ENCODE data around the gene BTD. TPM values are rescaled to one million over a fixed set of nuclear protein-coding genes. Genes with fewer than 3 reads are reported as not detected.
A peak's percentile ranks its signal among the peaks of the same experiment; 100 is the strongest.

The BTD gene
- total RNA-seq, 1 donor from 2014 or later: 13.1 TPM

GRCh38 chr3:15638891-15639262 is 37.3 kb downstream of the BTD start:
- TF ChIP-seq CTCF (IDR thresholded peaks at IDR 0.05; ENCODE audit: unreplicated experiment): no peak
- Mint-ChIP-seq H3K4me3 (ENCODE audit: unreplicated experiment) (no peak overlapping the region), H3K9me3 (ENCODE audit: unreplicated experiment) (no peaks in the 10 kb centered on the region), H3K27ac (ENCODE audit: unreplicated experiment) (no peak overlapping the region), H3K36me3 (ENCODE audit: low read depth, unreplicated experiment) (no peaks in the 10 kb centered on the region), H3K4me1 (ENCODE audit: unreplicated experiment) (peaks cover 50% of the 10 kb centered on the region), H3K27me3 (ENCODE audit: unreplicated experiment) (peaks cover 7% of the 10 kb centered on the region)
- no peak for DNase-seq (ENCODE audit: low spot score)

GRCh38 chr3:15645246-15645645 is 43.7 kb downstream of the BTD start:
- H3K27me3 Mint-ChIP-seq (ENCODE audit: unreplicated experiment): peaks cover 2% of the 10 kb centered on the region
- peak overlapping the region; percentile 37 for H3K27ac Mint-ChIP-seq (ENCODE audit: unreplicated experiment)
- no peaks in the 10 kb centered on the region for H3K9me3 Mint-ChIP-seq (ENCODE audit: unreplicated experiment)
- no peak for TF ChIP-seq CTCF (IDR thresholded peaks at IDR 0.05; ENCODE audit: unreplicated experiment)
- H3K36me3 Mint-ChIP-seq (ENCODE audit: low read depth, unreplicated experiment): peaks cover 5% of the 10 kb centered on the region
- H3K4me3 Mint-ChIP-seq (ENCODE audit: unreplicated experiment): no peak overlapping the region
- peaks cover 11% of the 10 kb centered on the region for H3K4me1 Mint-ChIP-seq (ENCODE audit: unreplicated experiment)
- no peak for DNase-seq (ENCODE audit: low spot score)

GRCh38 chr3:15645740-15646501 is 44.4 kb downstream of the BTD start:
- H3K27ac Mint-ChIP-seq (ENCODE audit: unreplicated experiment): peak overlapping the region; percentile 37
- DNase-seq (ENCODE audit: low spot score): no peak
- peaks cover 5% of the 10 kb centered on the region for H3K36me3 Mint-ChIP-seq (ENCODE audit: low read depth, unreplicated experiment)
- H3K27me3 Mint-ChIP-seq (ENCODE audit: unreplicated experiment): peaks cover 2% of the 10 kb centered on the region
- peaks cover 10% of the 10 kb centered on the region for H3K4me1 Mint-ChIP-seq (ENCODE audit: unreplicated experiment)
- H3K9me3 Mint-ChIP-seq (ENCODE audit: unreplicated experiment): no peaks in the 10 kb centered on the region
- H3K4me3 Mint-ChIP-seq (ENCODE audit: unreplicated experiment): no peak overlapping the region
- no peak for TF ChIP-seq CTCF (IDR thresholded peaks at IDR 0.05; ENCODE audit: unreplicated experiment)

GRCh38 chr3:15646851-15647511 is 45.4 kb downstream of the BTD start:
- Mint-ChIP-seq H3K36me3 (ENCODE audit: low read depth, unreplicated experiment) (peaks cover 5% of the 10 kb centered on the region), H3K9me3 (ENCODE audit: unreplicated experiment) (no peaks in the 10 kb centered on the region), H3K27ac (ENCODE audit: unreplicated experiment) (no peak overlapping the region), H3K4me3 (ENCODE audit: unreplicated experiment) (no peak overlapping the region), H3K4me1 (ENCODE audit: unreplicated experiment) (peaks cover 7% of the 10 kb centered on the region), H3K27me3 (ENCODE audit: unreplicated experiment) (peaks cover 3% of the 10 kb centered on the region)
- DNase-seq (ENCODE audit: low spot score): no peak
- TF ChIP-seq CTCF (IDR thresholded peaks at IDR 0.05; ENCODE audit: unreplicated experiment): no peak

- H3K27me3 Mint-ChIP-seq (ENCODE audit: unreplicated experiment): peaks cover 1% of the 10 kb centered on the region
- no peak overlapping the region for H3K4me3 Mint-ChIP-seq (ENCODE audit: unreplicated experiment)
- peaks cover 5% of the 10 kb centered on the region for H3K36me3 Mint-ChIP-seq (ENCODE audit: low read depth, unreplicated experiment)
- H3K9me3 Mint-ChIP-seq (ENCODE audit: unreplicated experiment): no peaks in the 10 kb centered on the region
- no peak overlapping the region for H3K27ac Mint-ChIP-seq (ENCODE audit: unreplicated experiment)
- DNase-seq (ENCODE audit: low spot score): no peak
- peaks cover 6% of the 10 kb centered on the region for H3K4me1 Mint-ChIP-seq (ENCODE audit: unreplicated experiment)
- no peak for TF ChIP-seq CTCF (IDR thresholded peaks at IDR 0.05; ENCODE audit: unreplicated experiment)
Measured at GRCh38 chr3:15647611-15648167, 46.1 kb downstream of the BTD start.

All from endothelial cell (in vitro differentiated cells).